ENCODE measurements around the gene SKA2. TPM values are rescaled to one million over a fixed set of nuclear protein-coding genes. Genes with fewer than 3 reads are reported as not detected.

The SKA2 gene
- total and polyA plus RNA-seq, 2 experiments from 2014 or later, result 50.5 to 140 TPM

- TF ChIP-seq REST (IDR thresholded peaks at IDR 0.05; ENCODE audit: unreplicated experiment) (no peak), STAT1 (IDR thresholded peaks at IDR 0.05; ENCODE audit: unreplicated experiment) (no peak), POLR2AphosphoS5 (IDR thresholded peaks at IDR 0.05; ENCODE audit: low read depth) (no peak), NANOG (IDR thresholded peaks at IDR 0.05; ENCODE audit: borderline replicate concordance) (no peak), ZNF114 (CRISPR knock-in tag; IDR thresholded peaks at IDR 0.05) (no peak), ETS1 (IDR thresholded peaks at IDR 0.05) (no peak), EZH2 (IDR thresholded peaks at IDR 0.05; ENCODE audit: low read depth, unreplicated experiment) (no peak)
These were observed 5.0 kb downstream of the SKA2 start (continued) for GRCh38 chr17:59149841-59150511.

DNA sequence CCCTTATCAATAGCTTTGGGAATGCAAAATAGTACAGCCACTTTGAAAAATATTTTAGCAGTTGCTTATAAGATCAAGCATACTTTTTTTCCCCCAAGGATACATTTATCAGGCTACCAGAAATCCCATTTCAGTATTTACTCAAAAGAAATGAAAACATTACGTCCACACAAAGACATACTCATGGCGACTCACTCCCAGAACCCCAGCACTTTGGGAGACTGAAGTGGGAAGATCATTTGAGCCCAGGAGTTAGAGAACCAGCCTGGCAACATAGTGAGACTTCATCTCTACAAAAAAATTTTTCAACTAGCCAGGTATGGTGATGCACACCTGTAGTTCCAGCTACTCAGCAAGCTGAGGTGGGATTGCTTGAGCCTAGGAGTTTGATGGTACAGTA is 5.9 kb downstream of the SKA2 start:
- Histone ChIP-seq H3K79me2 (replicated peaks; ENCODE audit: insufficient read depth) (peaks cover 100% of the 10 kb centered on the region), H3F3A (replicated peaks; ENCODE audit: low read depth) (no peaks in the 10 kb centered on the region), H2AFZ (no peak overlapping the region), H3K9me2 (ENCODE audit: insufficient read depth) (no peaks in the 10 kb centered on the region), H3K36me3 (ENCODE audit: insufficient read depth) (no peaks in the 10 kb centered on the region), H3K27ac (ENCODE audit: low read depth) (no peak overlapping the region), H3K27me3 (ENCODE audit: insufficient read depth) (no peaks in the 10 kb centered on the region), H4K20me1 (replicated peaks; ENCODE audit: insufficient read depth) (peaks cover 58% of the 10 kb centered on the region), H3K4me2 (no peak overlapping the region), H3K4me1 (ENCODE audit: insufficient read depth) (peaks cover 29% of the 10 kb centered on the region), H3K4me3 (no peak overlapping the region)
- Mint-ChIP-seq H3K9me3 (no peaks in the 10 kb centered on the region), H3K36me3 (ENCODE audit: low read depth) (peaks cover 11% of the 10 kb centered on the region; the same call in 2 of the 3 replicates), H3K4me1 (peaks cover 26% of the 10 kb centered on the region), H3K27ac (no peak overlapping the region), H3K4me3 (no peak overlapping the region), H3K27me3 (ENCODE audit: insufficient read depth, low read depth, poor library complexity) (peaks cover 1% of the 10 kb centered on the region)
- ATAC-seq, result no peak
- no peak for DNase-seq (ENCODE audit: low spot score)
- TF ChIP-seq ZNF114 (CRISPR knock-in tag; IDR thresholded peaks at IDR 0.05), result no peak
- no peak for TF ChIP-seq STAT1 (IDR thresholded peaks at IDR 0.05; ENCODE audit: unreplicated experiment)
- TF ChIP-seq CREB1 (CRISPR knock-in tag; IDR thresholded peaks at IDR 0.05; ENCODE audit: low read depth), result no peak
- no peak for TF ChIP-seq ETS1 (IDR thresholded peaks at IDR 0.05)
- TF ChIP-seq ZNF331 (CRISPR knock-in tag; IDR thresholded peaks at IDR 0.05; ENCODE audit: low read depth), result no peak
- TF ChIP-seq, protein P1, sequence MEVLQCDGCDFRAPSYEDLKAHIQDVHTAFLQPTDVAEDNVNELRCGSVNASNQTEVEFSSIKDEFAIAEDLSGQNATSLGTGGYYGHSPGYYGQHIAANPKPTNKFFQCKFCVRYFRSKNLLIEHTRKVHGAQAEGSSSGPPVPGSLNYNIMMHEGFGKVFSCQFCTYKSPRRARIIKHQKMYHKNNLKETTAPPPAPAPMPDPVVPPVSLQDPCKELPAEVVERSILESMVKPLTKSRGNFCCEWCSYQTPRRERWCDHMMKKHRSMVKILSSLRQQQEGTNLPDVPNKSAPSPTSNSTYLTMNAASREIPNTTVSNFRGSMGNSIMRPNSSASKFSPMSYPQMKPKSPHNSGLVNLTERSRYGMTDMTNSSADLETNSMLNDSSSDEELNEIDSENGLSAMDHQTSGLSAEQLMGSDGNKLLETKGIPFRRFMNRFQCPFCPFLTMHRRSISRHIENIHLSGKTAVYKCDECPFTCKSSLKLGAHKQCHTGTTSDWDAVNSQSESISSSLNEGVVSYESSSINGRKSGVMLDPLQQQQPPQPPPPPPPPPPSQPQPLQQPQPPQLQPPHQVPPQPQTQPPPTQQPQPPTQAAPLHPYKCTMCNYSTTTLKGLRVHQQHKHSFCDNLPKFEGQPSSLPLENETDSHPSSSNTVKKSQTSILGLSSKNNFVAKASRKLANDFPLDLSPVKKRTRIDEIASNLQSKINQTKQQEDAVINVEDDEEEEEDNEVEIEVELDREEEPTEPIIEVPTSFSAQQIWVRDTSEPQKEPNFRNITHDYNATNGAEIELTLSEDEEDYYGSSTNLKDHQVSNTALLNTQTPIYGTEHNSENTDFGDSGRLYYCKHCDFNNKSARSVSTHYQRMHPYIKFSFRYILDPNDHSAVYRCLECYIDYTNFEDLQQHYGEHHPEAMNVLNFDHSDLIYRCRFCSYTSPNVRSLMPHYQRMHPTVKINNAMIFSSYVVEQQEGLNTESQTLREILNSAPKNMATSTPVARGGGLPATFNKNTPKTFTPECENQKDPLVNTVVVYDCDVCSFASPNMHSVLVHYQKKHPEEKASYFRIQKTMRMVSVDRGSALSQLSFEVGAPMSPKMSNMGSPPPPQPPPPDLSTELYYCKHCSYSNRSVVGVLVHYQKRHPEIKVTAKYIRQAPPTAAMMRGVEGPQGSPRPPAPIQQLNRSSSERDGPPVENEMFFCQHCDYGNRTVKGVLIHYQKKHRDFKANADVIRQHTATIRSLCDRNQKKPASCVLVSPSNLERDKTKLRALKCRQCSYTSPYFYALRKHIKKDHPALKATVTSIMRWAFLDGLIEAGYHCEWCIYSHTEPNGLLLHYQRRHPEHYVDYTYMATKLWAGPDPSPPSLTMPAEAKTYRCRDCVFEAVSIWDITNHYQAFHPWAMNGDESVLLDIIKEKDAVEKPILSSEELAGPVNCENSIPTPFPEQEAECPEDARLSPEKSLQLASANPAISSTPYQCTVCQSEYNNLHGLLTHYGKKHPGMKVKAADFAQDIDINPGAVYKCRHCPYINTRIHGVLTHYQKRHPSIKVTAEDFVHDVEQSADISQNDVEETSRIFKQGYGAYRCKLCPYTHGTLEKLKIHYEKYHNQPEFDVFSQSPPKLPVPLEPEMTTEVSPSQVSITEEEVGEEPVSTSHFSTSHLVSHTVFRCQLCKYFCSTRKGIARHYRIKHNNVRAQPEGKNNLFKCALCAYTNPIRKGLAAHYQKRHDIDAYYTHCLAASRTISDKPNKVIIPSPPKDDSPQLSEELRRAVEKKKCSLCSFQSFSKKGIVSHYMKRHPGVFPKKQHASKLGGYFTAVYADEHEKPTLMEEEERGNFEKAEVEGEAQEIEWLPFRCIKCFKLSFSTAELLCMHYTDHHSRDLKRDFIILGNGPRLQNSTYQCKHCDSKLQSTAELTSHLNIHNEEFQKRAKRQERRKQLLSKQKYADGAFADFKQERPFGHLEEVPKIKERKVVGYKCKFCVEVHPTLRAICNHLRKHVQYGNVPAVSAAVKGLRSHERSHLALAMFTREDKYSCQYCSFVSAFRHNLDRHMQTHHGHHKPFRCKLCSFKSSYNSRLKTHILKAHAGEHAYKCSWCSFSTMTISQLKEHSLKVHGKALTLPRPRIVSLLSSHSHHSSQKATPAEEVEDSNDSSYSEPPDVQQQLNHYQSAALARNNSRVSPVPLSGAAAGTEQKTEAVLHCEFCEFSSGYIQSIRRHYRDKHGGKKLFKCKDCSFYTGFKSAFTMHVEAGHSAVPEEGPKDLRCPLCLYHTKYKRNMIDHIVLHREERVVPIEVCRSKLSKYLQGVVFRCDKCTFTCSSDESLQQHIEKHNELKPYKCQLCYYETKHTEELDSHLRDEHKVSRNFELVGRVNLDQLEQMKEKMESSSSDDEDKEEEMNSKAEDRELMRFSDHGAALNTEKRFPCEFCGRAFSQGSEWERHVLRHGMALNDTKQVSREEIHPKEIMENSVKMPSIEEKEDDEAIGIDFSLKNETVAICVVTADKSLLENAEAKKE (CRISPR knock-in tag; IDR thresholded peaks at IDR 0.05), result no peak
- TF ChIP-seq JUNB (IDR thresholded peaks at IDR 0.05; ENCODE audit: unreplicated experiment), result no peak
- no peak for TF ChIP-seq EZH2phosphoT487 (IDR thresholded peaks at IDR 0.05; ENCODE audit: unreplicated experiment)
- TF ChIP-seq POLR2AphosphoS5 (IDR thresholded peaks at IDR 0.05; ENCODE audit: low read depth), result no peak
- no peak for TF ChIP-seq NANOG (IDR thresholded peaks at IDR 0.05; ENCODE audit: borderline replicate concordance)

Data from GM23338 (cell line).